ENCODE measurements around the gene CALU.

Gene CALU

GRCh38 chr7:128703609-128704241 lies 35.4 kb upstream of the CALU start:
- Histone ChIP-seq H3K4me1 (ENCODE audit: control insufficient read depth in 1 of 2, insufficient read depth in 2 of 2, low read length in 2 of 2) (no peaks in the 10 kb centered on the region), H3K4me3 (ENCODE audit: low read depth in 1 of 2, low read length in 2 of 2) (no peak overlapping the region), H3K36me3 (ENCODE audit: control insufficient read depth in 1 of 2, insufficient read depth in 2 of 2, low read length in 2 of 2) (no peaks in the 10 kb centered on the region), H3K9ac (ENCODE audit: low read depth in 1 of 2, low read length in 2 of 2) (no peak overlapping the region), H3K9me3 (ENCODE audit: control insufficient read depth in 1 of 2, low read length in 2 of 2) (no peaks in the 10 kb centered on the region), H3K27ac (ENCODE audit: low read depth, low read length) (no peak overlapping the region), H3K27me3 (ENCODE audit: control insufficient read depth in 1 of 2, insufficient read depth in 2 of 2, low read length in 2 of 2) (peaks cover 4 to 5% of the 10 kb centered on the region in 2 donors)

GRCh38 chr7:128705891-128706333 lies 33.2 kb upstream of the CALU start:
- Histone ChIP-seq H3K4me3 (ENCODE audit: low read depth in 1 of 2, low read length in 2 of 2) (no peak overlapping the region), H3K27ac (ENCODE audit: low read depth, low read length) (no peak overlapping the region), H3K36me3 (ENCODE audit: control insufficient read depth in 1 of 2, insufficient read depth in 2 of 2, low read length in 2 of 2) (no peaks in the 10 kb centered on the region), H3K9ac (ENCODE audit: low read depth in 1 of 2, low read length in 2 of 2) (no peak overlapping the region), H3K9me3 (ENCODE audit: control insufficient read depth in 1 of 2, low read length in 2 of 2) (no peaks in the 10 kb centered on the region), H3K27me3 (ENCODE audit: control insufficient read depth in 1 of 2, insufficient read depth in 2 of 2, low read length in 2 of 2) (no peaks in the 10 kb centered on the region), H3K4me1 (ENCODE audit: control insufficient read depth in 1 of 2, insufficient read depth in 2 of 2, low read length in 2 of 2) (no peaks in the 10 kb centered on the region)

- Histone ChIP-seq H3K4me1 (ENCODE audit: control insufficient read depth in 1 of 2, insufficient read depth in 2 of 2, low read length in 2 of 2) (no peaks in the 10 kb centered on the region), H3K36me3 (ENCODE audit: control insufficient read depth in 1 of 2, insufficient read depth in 2 of 2, low read length in 2 of 2) (no peaks in the 10 kb centered on the region), H3K9ac (ENCODE audit: low read depth in 1 of 2, low read length in 2 of 2) (no peak overlapping the region), H3K27ac (ENCODE audit: low read depth, low read length) (no peak overlapping the region), H3K27me3 (ENCODE audit: control insufficient read depth in 1 of 2, insufficient read depth in 2 of 2, low read length in 2 of 2) (no peaks in the 10 kb centered on the region), H3K4me3 (ENCODE audit: low read depth in 1 of 2, low read length in 2 of 2) (no peak overlapping the region), H3K9me3 (ENCODE audit: control insufficient read depth in 1 of 2, low read length in 2 of 2) (no peaks in the 10 kb centered on the region)
These were observed 31.4 kb upstream of the CALU start for GRCh38 chr7:128707752-128708151.

GRCh38 chr7:128708235-128708634 lies 30.9 kb upstream of the CALU start:
- no peak overlapping the region for H3K4me3 ChIP-seq (ENCODE audit: low read depth in 1 of 2, low read length in 2 of 2)
- H3K27ac ChIP-seq (ENCODE audit: low read depth, low read length), result no peak overlapping the region
- no peak overlapping the region for H3K9ac ChIP-seq (ENCODE audit: low read depth in 1 of 2, low read length in 2 of 2)
- no peaks in the 10 kb centered on the region for H3K9me3 ChIP-seq (ENCODE audit: control insufficient read depth in 1 of 2, low read length in 2 of 2)
- H3K27me3 ChIP-seq (ENCODE audit: control insufficient read depth in 1 of 2, insufficient read depth in 2 of 2, low read length in 2 of 2), result no peaks in the 10 kb centered on the region
- H3K4me1 ChIP-seq (ENCODE audit: control insufficient read depth in 1 of 2, insufficient read depth in 2 of 2, low read length in 2 of 2), result no peaks in the 10 kb centered on the region
- H3K36me3 ChIP-seq (ENCODE audit: control insufficient read depth in 1 of 2, insufficient read depth in 2 of 2, low read length in 2 of 2), result no peaks in the 10 kb centered on the region

GRCh38 chr7:128708824-128709223 lies 30.3 kb upstream of the CALU start:
- no peak overlapping the region for H3K9ac ChIP-seq (ENCODE audit: low read depth in 1 of 2, low read length in 2 of 2)
- no peaks in the 10 kb centered on the region for H3K9me3 ChIP-seq (ENCODE audit: control insufficient read depth in 1 of 2, low read length in 2 of 2)
- no peak overlapping the region for H3K4me3 ChIP-seq (ENCODE audit: low read depth in 1 of 2, low read length in 2 of 2)
- no peak overlapping the region for H3K27ac ChIP-seq (ENCODE audit: low read depth, low read length)
- no peaks in the 10 kb centered on the region for H3K36me3 ChIP-seq (ENCODE audit: control insufficient read depth in 1 of 2, insufficient read depth in 2 of 2, low read length in 2 of 2)
- no peaks in the 10 kb centered on the region for H3K27me3 ChIP-seq (ENCODE audit: control insufficient read depth in 1 of 2, insufficient read depth in 2 of 2, low read length in 2 of 2)
- H3K4me1 ChIP-seq (ENCODE audit: control insufficient read depth in 1 of 2, insufficient read depth in 2 of 2, low read length in 2 of 2), result no peaks in the 10 kb centered on the region

GRCh38 chr7:128710481-128710880 lies 28.7 kb upstream of the CALU start:
- H3K27ac ChIP-seq (ENCODE audit: low read depth, low read length), result no peak overlapping the region
- no peaks in the 10 kb centered on the region for H3K27me3 ChIP-seq (ENCODE audit: control insufficient read depth in 1 of 2, insufficient read depth in 2 of 2, low read length in 2 of 2)
- no peaks in the 10 kb centered on the region for H3K9me3 ChIP-seq (ENCODE audit: control insufficient read depth in 1 of 2, low read length in 2 of 2)
- no peak overlapping the region for H3K9ac ChIP-seq (ENCODE audit: low read depth in 1 of 2, low read length in 2 of 2)
- no peaks in the 10 kb centered on the region for H3K4me1 ChIP-seq (ENCODE audit: control insufficient read depth in 1 of 2, insufficient read depth in 2 of 2, low read length in 2 of 2)
- H3K4me3 ChIP-seq (ENCODE audit: low read depth in 1 of 2, low read length in 2 of 2), result no peak overlapping the region
- H3K36me3 ChIP-seq (ENCODE audit: control insufficient read depth in 1 of 2, insufficient read depth in 2 of 2, low read length in 2 of 2), result no peaks in the 10 kb centered on the region

- Histone ChIP-seq H3K9me3 (ENCODE audit: control insufficient read depth in 1 of 2, low read length in 2 of 2) (no peaks in the 10 kb centered on the region), H3K9ac (ENCODE audit: low read depth in 1 of 2, low read length in 2 of 2) (no peak overlapping the region), H3K4me1 (ENCODE audit: control insufficient read depth in 1 of 2, insufficient read depth in 2 of 2, low read length in 2 of 2) (no peaks in the 10 kb centered on the region), H3K27ac (ENCODE audit: low read depth, low read length) (no peak overlapping the region), H3K27me3 (ENCODE audit: control insufficient read depth in 1 of 2, insufficient read depth in 2 of 2, low read length in 2 of 2) (no peaks in the 10 kb centered on the region), H3K4me3 (ENCODE audit: low read depth in 1 of 2, low read length in 2 of 2) (no peak overlapping the region), H3K36me3 (ENCODE audit: control insufficient read depth in 1 of 2, insufficient read depth in 2 of 2, low read length in 2 of 2) (no peaks in the 10 kb centered on the region)
These were observed 25.4 kb upstream of the CALU start for GRCh38 chr7:128713794-128714193.

- Histone ChIP-seq H3K9ac (ENCODE audit: low read depth in 1 of 2, low read length in 2 of 2) (no peak overlapping the region), H3K9me3 (ENCODE audit: control insufficient read depth in 1 of 2, low read length in 2 of 2) (no peaks in the 10 kb centered on the region)
These were observed 24.3 kb upstream of the CALU start for GRCh38 chr7:128714701-128715495.

GRCh38 chr7:128718967-128719642 lies 20.1 kb upstream of the CALU start:
- no peaks in the 10 kb centered on the region for H3K27me3 ChIP-seq (ENCODE audit: control insufficient read depth in 1 of 2, insufficient read depth in 2 of 2, low read length in 2 of 2)

More at GRCh38 chr7:128714701-128715495, 24.3 kb upstream of the CALU start:
- no peak overlapping the region for H3K4me3 ChIP-seq (ENCODE audit: low read depth in 1 of 2, low read length in 2 of 2)
- no peaks in the 10 kb centered on the region for H3K36me3 ChIP-seq (ENCODE audit: control insufficient read depth in 1 of 2, insufficient read depth in 2 of 2, low read length in 2 of 2)
- no peaks in the 10 kb centered on the region for H3K4me1 ChIP-seq (ENCODE audit: control insufficient read depth in 1 of 2, insufficient read depth in 2 of 2, low read length in 2 of 2)
- H3K27me3 ChIP-seq (ENCODE audit: control insufficient read depth in 1 of 2, insufficient read depth in 2 of 2, low read length in 2 of 2), result no peaks in the 10 kb centered on the region
- H3K27ac ChIP-seq (ENCODE audit: low read depth, low read length), result no peak overlapping the region

GRCh38 chr7:128721376-128721775 lies 17.8 kb upstream of the CALU start:
- no peaks in the 10 kb centered on the region for H3K9me3 ChIP-seq (ENCODE audit: control insufficient read depth in 1 of 2, low read length in 2 of 2)
- H3K36me3 ChIP-seq (ENCODE audit: control insufficient read depth in 1 of 2, insufficient read depth in 2 of 2, low read length in 2 of 2), result no peaks in the 10 kb centered on the region
- H3K4me1 ChIP-seq (ENCODE audit: control insufficient read depth in 1 of 2, insufficient read depth in 2 of 2, low read length in 2 of 2), result no peaks in the 10 kb centered on the region

More at GRCh38 chr7:128718967-128719642, 20.1 kb upstream of the CALU start:
- H3K27ac ChIP-seq (ENCODE audit: low read depth, low read length), result no peak overlapping the region
- H3K4me3 ChIP-seq (ENCODE audit: low read depth in 1 of 2, low read length in 2 of 2), result no peak overlapping the region
- no peaks in the 10 kb centered on the region for H3K4me1 ChIP-seq (ENCODE audit: control insufficient read depth in 1 of 2, insufficient read depth in 2 of 2, low read length in 2 of 2)
- no peaks in the 10 kb centered on the region for H3K9me3 ChIP-seq (ENCODE audit: control insufficient read depth in 1 of 2, low read length in 2 of 2)
- no peak overlapping the region for H3K9ac ChIP-seq (ENCODE audit: low read depth in 1 of 2, low read length in 2 of 2)
- no peaks in the 10 kb centered on the region for H3K36me3 ChIP-seq (ENCODE audit: control insufficient read depth in 1 of 2, insufficient read depth in 2 of 2, low read length in 2 of 2)

More at GRCh38 chr7:128721376-128721775, 17.8 kb upstream of the CALU start:
- Histone ChIP-seq H3K27me3 (ENCODE audit: control insufficient read depth in 1 of 2, insufficient read depth in 2 of 2, low read length in 2 of 2) (no peaks in the 10 kb centered on the region), H3K9ac (ENCODE audit: low read depth in 1 of 2, low read length in 2 of 2) (no peak overlapping the region), H3K27ac (ENCODE audit: low read depth, low read length) (no peak overlapping the region), H3K4me3 (ENCODE audit: low read depth in 1 of 2, low read length in 2 of 2) (no peak overlapping the region)
